GM12875 (cell line): ENCODE measurements around the gene CFAP107.

Source experiments
- H3K4me3 ChIP-seq: one replicate; pipeline ENCODE4 v1.5.1; 2011; ENCODE audit warnings: low read depth, low read length, control low read depth
- TF ChIP-seq, protein P1 (sequence below): IDR thresholded peaks from 2 replicates; pipeline ENCODE4 v1.5.1; 2011; ENCODE audit warnings: low read depth, mild to moderate bottlenecking, control low read depth, inconsistent platforms, low read length, moderate library complexity, borderline replicate concordance; ENCODE audit not compliant: insufficient read depth

CFAP107 gene

DNA sequence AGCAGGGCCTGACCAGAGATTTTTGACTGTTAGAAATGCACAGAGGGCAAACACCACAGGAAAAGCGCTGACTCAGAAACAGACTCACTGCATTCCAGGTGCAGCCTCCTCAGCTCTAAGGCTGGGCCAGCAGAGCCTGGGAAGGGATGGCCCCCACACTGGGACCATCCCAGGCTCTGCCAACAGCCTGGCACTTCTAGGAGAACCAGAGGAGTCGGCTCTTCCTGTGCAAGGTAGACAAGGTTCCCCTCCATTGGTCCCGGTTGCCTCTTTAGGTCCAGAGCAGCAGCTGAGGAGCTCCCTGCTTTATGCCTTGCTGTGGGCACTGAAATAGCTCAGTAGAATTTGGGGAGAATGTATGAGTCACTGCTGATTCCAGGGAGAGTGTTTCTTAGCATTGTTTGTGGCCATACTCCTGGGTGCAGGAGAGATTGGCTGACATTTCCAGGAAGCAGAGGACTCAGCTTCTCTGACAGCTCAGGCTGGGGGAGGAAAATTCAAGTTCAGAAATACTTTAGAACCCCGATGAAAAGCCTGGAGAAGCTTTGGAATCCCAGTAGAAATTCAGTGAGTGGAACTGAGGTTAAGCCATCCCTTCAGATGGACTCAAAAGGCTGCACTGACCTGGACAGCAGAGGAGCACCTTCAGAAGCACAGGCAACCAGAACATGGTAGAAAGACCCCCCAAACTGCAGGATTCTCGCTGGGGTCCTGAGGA is 64.8 kb downstream of the CFAP107 start:
- H3K4me3 ChIP-seq, result no peak overlapping the region
- TF ChIP-seq, protein P1, sequence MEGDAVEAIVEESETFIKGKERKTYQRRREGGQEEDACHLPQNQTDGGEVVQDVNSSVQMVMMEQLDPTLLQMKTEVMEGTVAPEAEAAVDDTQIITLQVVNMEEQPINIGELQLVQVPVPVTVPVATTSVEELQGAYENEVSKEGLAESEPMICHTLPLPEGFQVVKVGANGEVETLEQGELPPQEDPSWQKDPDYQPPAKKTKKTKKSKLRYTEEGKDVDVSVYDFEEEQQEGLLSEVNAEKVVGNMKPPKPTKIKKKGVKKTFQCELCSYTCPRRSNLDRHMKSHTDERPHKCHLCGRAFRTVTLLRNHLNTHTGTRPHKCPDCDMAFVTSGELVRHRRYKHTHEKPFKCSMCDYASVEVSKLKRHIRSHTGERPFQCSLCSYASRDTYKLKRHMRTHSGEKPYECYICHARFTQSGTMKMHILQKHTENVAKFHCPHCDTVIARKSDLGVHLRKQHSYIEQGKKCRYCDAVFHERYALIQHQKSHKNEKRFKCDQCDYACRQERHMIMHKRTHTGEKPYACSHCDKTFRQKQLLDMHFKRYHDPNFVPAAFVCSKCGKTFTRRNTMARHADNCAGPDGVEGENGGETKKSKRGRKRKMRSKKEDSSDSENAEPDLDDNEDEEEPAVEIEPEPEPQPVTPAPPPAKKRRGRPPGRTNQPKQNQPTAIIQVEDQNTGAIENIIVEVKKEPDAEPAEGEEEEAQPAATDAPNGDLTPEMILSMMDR, result no peak

DNA sequence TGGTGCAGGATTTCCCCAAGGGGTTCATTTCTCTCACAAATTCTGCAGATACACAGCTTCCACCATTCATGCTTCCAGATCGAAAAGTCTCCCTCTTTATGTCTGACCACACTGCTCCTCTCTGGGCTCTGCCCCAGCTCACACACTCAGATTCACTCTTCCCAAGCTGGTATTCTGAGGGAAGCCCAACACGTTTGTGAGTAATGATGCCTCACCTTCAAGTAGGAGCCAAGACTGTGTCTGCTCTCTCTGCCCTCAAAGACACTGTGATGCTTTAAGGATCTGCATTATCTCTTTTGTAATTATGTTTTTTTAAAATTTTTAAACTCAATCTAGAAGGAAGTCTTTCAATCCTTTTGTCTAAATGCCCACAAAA is 65.4 kb downstream of the CFAP107 start:
- TF ChIP-seq, protein P1, result no peak
- H3K4me3 ChIP-seq, result no peak overlapping the region
